Body of pancreas (tissue), 4 donors: ENCODE results near the gene AP2A2. TPM values are rescaled to one million over a fixed set of nuclear protein-coding genes. Genes with fewer than 3 reads are reported as not detected.

Source experiments
- ATAC-seq: fragments of 150-250 bp; one replicate; pipeline ENCODE4 v1.9.1; 2016
- DNase-seq, 4 donors: peaks; one replicate each; pipeline ENCODE4 v3.0.0-alpha.2; 2019
- H3K27ac ChIP-seq, 4 donors: fragments of 200-600 bp; sonication (generic); 1 replicate in 3 of 4; 2 replicates in 1 of 4; pipeline versions ENCODE4 v1.5.1 to v1.6.1; 2016 to 2019; ENCODE audit warnings: mild to moderate bottlenecking in 1 of 4, mixed read lengths in 1 of 4, moderate library complexity in 1 of 4
- H3K27me3 ChIP-seq, 2 donors: fragments of 200-600 bp; sonication (generic); one replicate each; pipeline ENCODE4 v1.6.0; 2016; ENCODE audit warnings: mild to moderate bottlenecking in 1 of 2
- H3K36me3 ChIP-seq, 2 donors: fragments of 200-600 bp; sonication (generic); replicated peaks in 1 of 2; 2 replicates each; pipeline ENCODE4 v1.5.1; 2016; ENCODE audit warnings: low read depth in 2 of 2; ENCODE audit not compliant: insufficient read depth in 1 of 2
- H3K4me1 ChIP-seq: fragments of 200-600 bp; sonication (generic); one replicate; pipeline ENCODE4 v1.6.0; 2016
- H3K4me3 ChIP-seq, 2 donors: fragments of 200-600 bp; sonication (generic); 1 replicate in 1 of 2; 2 replicates in 1 of 2; pipeline ENCODE4 v1.5.1; 2016 to 2019
- H3K9me3 ChIP-seq, 3 donors: fragments of 200-600 bp; sonication (generic); 1 replicate in 2 of 3; 2 replicates in 1 of 3; pipeline ENCODE4 v1.5.1; 2016
- POLR2A ChIP-seq, 3 donors: fragments of 450-650 bp; IDR thresholded peaks; one replicate each; pipeline ENCODE4 v1.6.1; 2016; ENCODE audit warnings: antibody characterized with exemption in 3 of 3, mild to moderate bottlenecking in 2 of 3
- WGBS, 2 donors: methylation state at CpG; one replicate each; pipeline ENCODE4 v1.1.5; 2017; 5-methylcytosine and 5-hydroxymethylcytosine counted together
- intact Hi-C: fragments of 100-400 bp; cut with DNase I; formaldehyde crosslinking; loops from one replicate; pipeline ENCODE4 v1.15.1; 2023
- total RNA-seq, 2 donors: library from RNA; depleted of rRNA; stranded (reverse); fragments of >200 nt; gene quantifications; one replicate each; pipeline ENCODE4 v1.1.0, GENCODE V29; 2016
- TF ChIP-seq, protein P1 (sequence below), 7 experiments: fragments of 450-650 bp in 4 of 7; fragments of 200-600 bp in 3 of 7; sonication (generic) in 3 of 7; IDR thresholded peaks; one replicate each; pipeline ENCODE4 v1.5.1; 2016 to 2019; ENCODE audit warnings: antibody characterized with exemption in 7 of 7

The AP2A2 gene
- total RNA-seq, 2 donors from 2014 or later, result 40.7 to 77.8 TPM

DNA sequence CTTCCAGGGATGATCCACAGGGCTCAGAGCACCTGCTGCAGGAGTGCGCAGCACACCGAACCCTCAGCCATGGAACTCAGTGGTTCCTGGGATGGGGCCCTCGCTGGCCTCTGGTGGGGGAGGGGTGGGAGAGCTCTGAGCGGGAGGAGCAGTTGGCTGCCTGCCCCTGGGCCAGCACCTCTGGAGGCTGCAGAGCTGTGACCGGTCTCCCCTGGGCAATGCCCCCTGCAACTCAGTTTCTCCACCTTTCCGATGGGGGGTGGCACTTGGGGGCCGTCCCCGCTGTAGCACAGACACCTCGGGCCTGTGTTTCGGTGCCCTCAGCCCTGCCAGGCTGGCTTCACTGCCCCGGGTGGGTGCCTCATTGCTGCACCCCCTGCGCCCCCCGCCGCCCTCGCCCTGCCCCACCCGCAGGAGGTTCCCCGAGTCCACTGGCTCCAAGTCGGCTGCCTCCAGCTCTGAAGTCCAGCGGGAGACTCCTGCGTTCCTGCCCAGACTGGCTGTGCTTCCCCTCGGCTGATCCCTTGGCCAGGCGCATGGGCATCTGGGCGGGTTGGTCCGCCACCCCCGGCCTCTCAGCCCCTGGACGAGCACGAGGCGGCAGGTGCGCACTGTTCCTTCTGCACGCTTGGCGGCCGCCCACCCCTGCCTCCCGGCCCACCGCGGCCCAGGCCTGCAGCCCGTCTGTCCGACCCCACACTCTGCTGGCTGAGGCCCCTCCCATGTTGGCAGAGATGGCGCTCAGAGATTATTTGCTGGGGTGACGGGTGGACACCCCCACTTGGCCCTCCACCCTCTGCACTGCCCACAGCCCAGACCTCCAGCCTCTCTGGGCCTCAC, 109.0 kb downstream of the AP2A2 start:
- intact Hi-C loops, result loop anchor here (5.0 kb wide), 1 partner anchor 177 kb away; no protein-coding TSS in a partner anchor

DNA sequence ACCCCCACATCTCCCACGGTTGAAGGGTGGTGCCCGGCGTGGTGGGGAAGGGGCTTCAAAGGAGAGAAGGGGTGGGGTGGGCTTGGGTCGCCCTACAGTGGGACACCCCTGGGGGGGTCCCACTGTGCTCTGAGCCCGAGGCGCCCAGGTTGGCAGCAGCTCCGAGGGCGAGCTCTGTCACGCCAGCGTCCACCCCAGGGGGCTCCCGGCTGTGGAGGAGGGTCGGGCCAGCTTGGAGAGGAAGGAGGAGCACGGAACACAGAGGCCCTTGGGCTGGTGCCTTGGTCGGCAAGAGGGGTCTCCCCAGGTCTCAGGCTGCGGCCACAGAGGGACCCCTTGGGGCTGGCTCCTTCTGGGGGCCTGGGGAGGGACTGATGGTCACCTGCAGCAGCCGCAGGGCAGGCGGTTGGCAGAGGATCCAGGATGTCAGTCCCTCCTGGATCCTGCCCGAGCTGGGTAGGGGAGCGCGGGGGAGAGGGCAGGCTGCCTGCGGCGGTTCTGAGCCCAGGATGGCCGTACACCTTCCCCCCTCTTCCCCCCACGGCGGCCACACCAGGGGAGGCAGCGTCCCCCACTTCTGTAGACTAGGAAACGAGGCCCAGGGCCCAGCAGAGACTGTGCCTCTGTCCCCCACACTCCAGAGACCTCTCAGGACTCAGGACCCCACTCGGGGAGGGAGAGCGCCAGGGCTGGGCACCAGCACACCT, 110.1 kb downstream of the AP2A2 start:
- H3K27me3 ChIP-seq, result no peaks in the 10 kb centered on the region

More for the DNA sequence above, 109.0 kb downstream of the AP2A2 start:
- no peak for TF ChIP-seq POLR2A (IDR thresholded peaks at IDR 0.05)
- TF ChIP-seq, protein P1, sequence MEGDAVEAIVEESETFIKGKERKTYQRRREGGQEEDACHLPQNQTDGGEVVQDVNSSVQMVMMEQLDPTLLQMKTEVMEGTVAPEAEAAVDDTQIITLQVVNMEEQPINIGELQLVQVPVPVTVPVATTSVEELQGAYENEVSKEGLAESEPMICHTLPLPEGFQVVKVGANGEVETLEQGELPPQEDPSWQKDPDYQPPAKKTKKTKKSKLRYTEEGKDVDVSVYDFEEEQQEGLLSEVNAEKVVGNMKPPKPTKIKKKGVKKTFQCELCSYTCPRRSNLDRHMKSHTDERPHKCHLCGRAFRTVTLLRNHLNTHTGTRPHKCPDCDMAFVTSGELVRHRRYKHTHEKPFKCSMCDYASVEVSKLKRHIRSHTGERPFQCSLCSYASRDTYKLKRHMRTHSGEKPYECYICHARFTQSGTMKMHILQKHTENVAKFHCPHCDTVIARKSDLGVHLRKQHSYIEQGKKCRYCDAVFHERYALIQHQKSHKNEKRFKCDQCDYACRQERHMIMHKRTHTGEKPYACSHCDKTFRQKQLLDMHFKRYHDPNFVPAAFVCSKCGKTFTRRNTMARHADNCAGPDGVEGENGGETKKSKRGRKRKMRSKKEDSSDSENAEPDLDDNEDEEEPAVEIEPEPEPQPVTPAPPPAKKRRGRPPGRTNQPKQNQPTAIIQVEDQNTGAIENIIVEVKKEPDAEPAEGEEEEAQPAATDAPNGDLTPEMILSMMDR (IDR thresholded peaks at IDR 0.05), result peak in 1 of 7 experiments; percentile 4
- ATAC-seq (peak; percentile 22), DNase-seq (peak; percentile 54 to 86 (median 68))
- Histone ChIP-seq H3K27me3 (no peaks in the 10 kb centered on the region), H3K36me3 (no peaks in the 10 kb centered on the region), H3K9me3 (no peaks in the 10 kb centered on the region), H3K4me3 (no peak overlapping the region), H3K4me1 (peaks cover 65% of the 10 kb centered on the region), H3K27ac (peak overlapping the region; percentile 65 to 82 (median 79))
- 36 to 44% methylated on average over 17 to 38 of the region's 39 CpGs for WGBS, 2 donors

DNA sequence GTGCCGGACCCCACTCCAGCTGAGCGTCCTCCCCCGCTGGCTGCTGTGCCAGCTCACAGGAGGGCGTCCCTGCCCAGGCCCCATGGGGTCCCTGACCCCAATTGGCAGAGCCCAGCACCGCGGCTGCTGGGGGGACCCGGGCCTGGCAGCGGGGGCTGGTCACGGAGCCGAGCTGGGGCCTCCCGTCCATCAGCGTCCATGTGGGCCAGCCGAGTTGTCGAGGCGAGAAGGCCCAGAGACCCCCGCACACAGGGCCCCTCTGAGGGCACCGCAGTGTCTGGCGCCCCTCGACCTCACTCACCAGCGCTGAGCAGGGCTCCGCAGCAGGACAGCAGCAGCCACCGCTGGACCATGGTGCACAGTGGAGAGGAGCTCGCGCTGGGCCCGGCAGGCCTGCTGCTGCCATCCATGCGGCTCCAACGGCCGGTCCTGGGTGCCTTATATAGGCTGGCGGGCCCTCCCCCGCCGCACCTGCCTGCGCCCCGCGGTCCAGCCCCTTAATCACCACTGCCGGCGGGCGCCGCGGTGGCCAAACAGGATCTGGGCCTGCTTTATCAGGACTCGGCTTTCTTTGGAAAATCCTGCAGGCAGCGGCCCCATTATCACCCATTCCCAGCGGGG, 110.7 kb downstream of the AP2A2 start, which contains the start of gene MUC6:
TSS of gene MUC6 (minus strand) at position 416 of the 621 bp plus-strand sequence. CDS start at position 353, 63 bp downstream.
- Histone ChIP-seq H3K27me3 (no peaks in the 10 kb centered on the region), H3K36me3 (no peaks in the 10 kb centered on the region), H3K9me3 (no peaks in the 10 kb centered on the region), H3K27ac (peak within 1 kb of the TSS; percentile 39 to 82 (median 71)), H3K4me3 (no peak within 1 kb of the TSS), H3K4me1 (peaks cover 82% of the 10 kb centered on the region)
- intact Hi-C loops, result loop anchor here (5.0 kb wide), 1 partner anchor 179 kb away; no protein-coding TSS in a partner anchor
- 47 to 52% methylated on average over 10 to 35 of the region's 42 CpGs for WGBS, 2 donors
- TF ChIP-seq, protein P1 (IDR thresholded peaks at IDR 0.05), result no peak
- TF ChIP-seq POLR2A (IDR thresholded peaks at IDR 0.05), result peak; percentile 74 to 92 (median 91)
- DNase-seq, result peak; percentile 54 to 77 (median 71)
- ATAC-seq, result peak; percentile 19

More for the DNA sequence above, 110.1 kb downstream of the AP2A2 start:
- Histone ChIP-seq H3K4me3 (no peak overlapping the region), H3K27ac (peak overlapping the region; percentile 39 to 82 (median 71)), H3K9me3 (no peaks in the 10 kb centered on the region), H3K36me3 (no peaks in the 10 kb centered on the region), H3K4me1 (peaks cover 76% of the 10 kb centered on the region)
- no peak for TF ChIP-seq POLR2A (IDR thresholded peaks at IDR 0.05)
- TF ChIP-seq, protein P1 (IDR thresholded peaks at IDR 0.05), result no peak
- DNase-seq (no peak), ATAC-seq (no peak)
- intact Hi-C loops, result loop anchor here (5.0 kb wide), 1 partner anchor 178 kb away; no protein-coding TSS in a partner anchor
- WGBS, 2 donors, result 66 to 87% methylated on average over 14 to 24 of the region's 29 CpGs

DNA sequence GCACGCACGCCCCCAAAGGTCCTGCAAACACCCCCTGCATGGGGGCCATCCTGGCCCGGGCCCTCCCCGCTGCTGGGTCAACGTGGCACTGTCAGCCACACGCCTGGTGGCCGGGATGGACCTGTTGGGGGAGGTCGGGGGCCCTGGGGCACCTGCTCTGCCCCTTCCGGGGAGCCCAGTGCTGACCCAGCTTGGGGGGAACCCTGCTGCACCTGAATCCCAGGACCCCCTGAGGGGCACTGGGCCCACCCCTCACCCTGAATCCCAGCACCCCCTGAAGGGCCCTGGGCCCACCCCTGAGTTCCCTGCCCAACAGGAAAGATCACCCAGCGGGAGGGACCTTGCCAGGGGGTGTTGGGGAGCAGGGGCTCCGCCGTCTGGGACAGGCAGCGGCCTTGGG, 111.3 kb downstream of the AP2A2 start:
- Histone ChIP-seq H3K27me3 (no peaks in the 10 kb centered on the region), H3K4me3 (no peak overlapping the region), H3K9me3 (no peaks in the 10 kb centered on the region), H3K36me3 (no peaks in the 10 kb centered on the region), H3K27ac (peak overlapping the region; percentile 32 to 82 (median 71)), H3K4me1 (peaks cover 88% of the 10 kb centered on the region)
- TF ChIP-seq, protein P1 (IDR thresholded peaks at IDR 0.05), result no peak
- TF ChIP-seq POLR2A (IDR thresholded peaks at IDR 0.05), result no peak
- 60% methylated on average over 11 of the region's 13 CpGs; no CpG with 5 or more reads in 1 of the 2 donors for WGBS, 2 donors
- DNase-seq (no peak), ATAC-seq (no peak)
- intact Hi-C loops, result loop anchor here (5.0 kb wide), 1 partner anchor 180 kb away; no protein-coding TSS in a partner anchor
